Neuronal stem cell (in vitro differentiated cells): ENCODE measurements around the gene CKS2.
A peak's percentile ranks its signal among the peaks of the same experiment; 100 is the strongest.

Source experiments
- DNase-seq: peaks from one replicate; pipeline ENCODE4 v3.0.0-alpha.2; 2013; ENCODE audit warnings: low spot score
- H2AFZ ChIP-seq: one replicate; pipeline ENCODE4 v1.6.1; 2013; ENCODE audit warnings: mild to moderate bottlenecking, low read length, inconsistent platforms
- H2AK5ac ChIP-seq: 2 replicates; pipeline ENCODE4 v1.6.1; 2013; ENCODE audit warnings: low read depth, mild to moderate bottlenecking, inconsistent platforms, low read length, moderate library complexity, mixed read lengths
- H2BK120ac ChIP-seq: 2 replicates; pipeline ENCODE4 v1.6.1; 2013; ENCODE audit warnings: low read depth, mild to moderate bottlenecking, inconsistent platforms, low read length, moderate library complexity, mixed read lengths
- H2BK12ac ChIP-seq: one replicate; pipeline ENCODE4 v1.6.1; 2013; ENCODE audit warnings: low read length, inconsistent platforms
- H2BK15ac ChIP-seq: 2 replicates; pipeline ENCODE4 v1.6.1; 2013; ENCODE audit warnings: mild to moderate bottlenecking, low read length, inconsistent platforms, mixed read lengths
- H2BK5ac ChIP-seq: one replicate; pipeline ENCODE4 v1.6.1; 2013; ENCODE audit warnings: inconsistent platforms, mild to moderate bottlenecking, low read length, moderate library complexity
- H3K14ac ChIP-seq: one replicate; pipeline ENCODE4 v1.6.1; 2013; ENCODE audit warnings: low read length, inconsistent platforms
- H3K18ac ChIP-seq: 2 replicates; pipeline ENCODE4 v1.6.1; 2013; ENCODE audit warnings: low read length, inconsistent platforms
- H3K23ac ChIP-seq: 2 replicates; pipeline ENCODE4 v1.6.1; 2013; ENCODE audit warnings: low read depth, mild to moderate bottlenecking, mixed read lengths, low read length, inconsistent platforms; ENCODE audit not compliant: poor library complexity
- H3K27ac ChIP-seq: replicated peaks from 3 replicates; pipeline ENCODE4 v1.5.1; 2013; ENCODE audit warnings: low read length, inconsistent platforms
- H3K27me3 ChIP-seq, 3 experiments: 2 replicates each; pipeline ENCODE4 v1.6.1; 2013; ENCODE audit warnings: low read length in 3 of 3, mild to moderate bottlenecking in 2 of 3, inconsistent platforms in 1 of 3, low read depth in 1 of 3, mixed read lengths in 1 of 3, moderate library complexity in 1 of 3; ENCODE audit not compliant: control insufficient read depth in 3 of 3, insufficient read depth in 3 of 3
- H3K36me3 ChIP-seq, 2 donors: replicated peaks in 1 of 2; 2 replicates each; pipeline ENCODE4 v1.6.1; 2013; ENCODE audit warnings: low read length in 2 of 2; ENCODE audit not compliant: control insufficient read depth in 2 of 2, insufficient read depth in 2 of 2
- H3K4ac ChIP-seq: 2 replicates; pipeline ENCODE4 v1.6.1; 2013; ENCODE audit warnings: inconsistent platforms, mild to moderate bottlenecking, low read length, moderate library complexity
- H3K4me1 ChIP-seq, 2 donors: 1 replicate in 1 of 2; 2 replicates in 1 of 2; pipeline ENCODE4 v1.6.1; 2013; ENCODE audit warnings: low read length in 2 of 2, low read depth in 1 of 2; ENCODE audit not compliant: control insufficient read depth in 2 of 2, insufficient read depth in 1 of 2
- H3K4me2 ChIP-seq: one replicate; pipeline ENCODE4 v1.6.1; 2013; ENCODE audit warnings: mild to moderate bottlenecking, low read length, inconsistent platforms; ENCODE audit not compliant: insufficient read depth, poor library complexity, severe bottlenecking
- H3K4me3 ChIP-seq, 2 donors: 2 replicates each; pipeline ENCODE4 v1.5.1; 2013; ENCODE audit warnings: low read length in 2 of 2, mild to moderate bottlenecking in 2 of 2, inconsistent platforms in 1 of 2, moderate library complexity in 1 of 2
- H3K79me1 ChIP-seq: one replicate; pipeline ENCODE4 v1.6.1; 2013; ENCODE audit warnings: low read depth, mild to moderate bottlenecking, inconsistent platforms, low read length, moderate library complexity
- H3K9ac ChIP-seq: one replicate; pipeline ENCODE4 v1.6.1; 2013; ENCODE audit warnings: mild to moderate bottlenecking, low read depth, low read length, inconsistent platforms; ENCODE audit not compliant: poor library complexity
- H3K9me3 ChIP-seq, 2 donors: replicated peaks in 1 of 2; 2 replicates each; pipeline versions ENCODE3 to v1.6.1; 2013; ENCODE audit warnings: low read length in 2 of 2, mild to moderate bottlenecking in 2 of 2, inconsistent platforms in 1 of 2, low read depth in 1 of 2, mixed read lengths in 1 of 2, moderate library complexity in 1 of 2; ENCODE audit not compliant: control insufficient read depth in 2 of 2, insufficient read depth in 1 of 2
- H4K8ac ChIP-seq: one replicate; pipeline ENCODE4 v1.6.1; 2013; ENCODE audit warnings: low read depth, mild to moderate bottlenecking, inconsistent platforms, low read length, moderate library complexity
- H4K91ac ChIP-seq: one replicate; pipeline ENCODE4 v1.6.1; 2013; ENCODE audit warnings: low read length, low read depth, mild to moderate bottlenecking, inconsistent platforms; ENCODE audit not compliant: poor library complexity
- WGBS, 2 donors: extraction: QIAGEN DNeasy Blood & Tissue Kit; methylation state at CpG; one replicate each; pipeline ENCODE4 v1.1.7; 2013; ENCODE audit warnings: missing lambda C conversion rate in 2 of 2, mixed read lengths in 1 of 2; ENCODE audit not compliant: insufficient read length in 2 of 2, insufficient replicate concordance in 1 of 2; ENCODE audit errors: extremely low coverage in 2 of 2; 5-methylcytosine and 5-hydroxymethylcytosine counted together

Gene CKS2

DNA sequence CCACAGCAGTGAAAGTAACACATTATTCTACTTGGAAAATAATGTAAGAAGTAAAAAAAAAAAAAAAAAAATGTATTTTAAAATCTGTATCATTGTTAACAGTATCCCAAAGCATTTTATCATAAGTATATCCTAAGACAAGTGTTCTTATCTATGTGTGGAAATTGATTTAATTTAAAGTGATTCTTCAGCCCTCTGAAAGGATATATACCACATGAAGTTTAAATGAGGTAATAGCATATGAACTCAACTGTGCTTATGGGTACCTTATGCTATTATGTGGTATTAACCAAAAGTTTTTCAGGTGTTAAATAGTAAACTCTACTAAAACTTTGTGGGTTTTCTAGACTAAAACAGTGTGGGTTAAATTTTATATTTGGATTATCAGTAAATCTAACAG lies 4.5 kb downstream of the CKS2 start:
- Histone ChIP-seq H3K18ac (no peak overlapping the region), H2BK12ac (no peak overlapping the region), H2AFZ (no peak overlapping the region), H2AK5ac (no peak overlapping the region), H3K4me2 (no peak overlapping the region), H2BK15ac (no peak overlapping the region), H3K79me1 (peaks cover 2% of the 10 kb centered on the region), H3K14ac (no peak overlapping the region), H3K4me1 (peaks cover 5 to 20% of the 10 kb centered on the region in 2 donors), H2BK5ac (no peak overlapping the region), H2BK120ac (no peak overlapping the region), H3K23ac (no peak overlapping the region), H3K9me3 (no peaks in the 10 kb centered on the region), H4K8ac (no peak overlapping the region), H3K9ac (no peak overlapping the region), H3K4ac (no peak overlapping the region), H4K91ac (no peak overlapping the region), H3K27me3 (no peaks in the 10 kb centered on the region), H3K4me3 (no peak overlapping the region), H3K27ac (no peak overlapping the region), H3K36me3 (peaks cover 12 to 72% of the 10 kb centered on the region in 2 donors)
- DNase-seq, result no peak

DNA sequence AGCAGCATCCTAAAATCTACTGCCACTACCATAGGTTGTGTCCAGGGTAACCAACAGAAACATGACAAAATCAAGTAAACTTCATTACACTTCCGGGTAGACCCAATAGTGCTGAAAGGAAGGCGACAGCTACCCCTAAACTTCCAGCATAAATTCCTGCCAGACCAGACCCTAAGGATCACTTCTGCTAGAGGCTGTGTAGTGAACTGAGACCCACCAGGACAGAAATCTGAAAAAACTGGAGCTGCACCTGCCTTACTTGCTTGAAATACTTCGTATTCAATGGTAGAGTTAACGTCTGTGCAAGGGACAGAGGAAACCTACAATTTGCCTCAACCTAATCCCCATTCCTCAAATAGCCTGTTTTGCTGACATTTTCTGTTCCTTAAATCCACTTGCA lies 6.3 kb downstream of the CKS2 start:
- Histone ChIP-seq H3K4me3 (peak overlapping the region in 1 of 2 donors; percentile 16), H3K4me1 (peaks cover 5 to 20% of the 10 kb centered on the region in 2 donors), H3K9ac (no peak overlapping the region), H3K36me3 (peaks cover 12 to 85% of the 10 kb centered on the region in 2 donors), H3K9me3 (no peaks in the 10 kb centered on the region), H3K4ac (no peak overlapping the region), H2AK5ac (no peak overlapping the region), H3K79me1 (no peaks in the 10 kb centered on the region), H3K14ac (no peak overlapping the region), H3K27me3 (no peaks in the 10 kb centered on the region), H4K91ac (no peak overlapping the region), H2BK15ac (no peak overlapping the region), H2BK120ac (no peak overlapping the region), H3K27ac (no peak overlapping the region), H4K8ac (no peak overlapping the region), H2AFZ (no peak overlapping the region), H3K23ac (no peak overlapping the region), H3K18ac (no peak overlapping the region), H2BK5ac (no peak overlapping the region), H3K4me2 (no peak overlapping the region), H2BK12ac (no peak overlapping the region)
- no CpG with 5 or more reads among the region's 4 CpGs for WGBS, 2 donors
- DNase-seq, result no peak

GRCh38 chr9:89318123-89319014 lies 7.4 kb downstream of the CKS2 start, which contains the start of gene SECISBP2:
TSS of gene SECISBP2 (plus strand) at chr9:89318500. CDS start at chr9:89318577, 77 bp downstream.
- peak within 1 kb of the TSS; percentile 100 for H3K18ac ChIP-seq
- H3K9me3 ChIP-seq, result no peaks in the 10 kb centered on the region
- no peak within 1 kb of the TSS for H2BK120ac ChIP-seq
- peak within 1 kb of the TSS; percentile 97 for H3K23ac ChIP-seq
- peak within 1 kb of the TSS; percentile 79 for H4K8ac ChIP-seq
- H3K4me1 ChIP-seq, result peaks cover 5 to 20% of the 10 kb centered on the region in 2 donors
- H3K27ac ChIP-seq, result peak within 1 kb of the TSS; percentile 99
- peak within 1 kb of the TSS; percentile 96 for H3K4me2 ChIP-seq
- peaks cover 12 to 81% of the 10 kb centered on the region in 2 donors for H3K36me3 ChIP-seq
- H3K14ac ChIP-seq, result no peak within 1 kb of the TSS
- peak within 1 kb of the TSS; percentile 81 for H2AK5ac ChIP-seq
- peaks cover 2% of the 10 kb centered on the region for H3K79me1 ChIP-seq
- no peak within 1 kb of the TSS for H4K91ac ChIP-seq
- H3K4ac ChIP-seq, result no peak within 1 kb of the TSS
- peak within 1 kb of the TSS; percentile 93 for H2AFZ ChIP-seq
- peak within 1 kb of the TSS; percentile 99 for H3K9ac ChIP-seq
- DNase-seq, result peak; percentile 94
- H2BK15ac ChIP-seq, result no peak within 1 kb of the TSS
- H2BK12ac ChIP-seq, result no peak within 1 kb of the TSS
- H3K27me3 ChIP-seq, result no peaks in the 10 kb centered on the region
- H3K4me3 ChIP-seq, result peak within 1 kb of the TSS; percentile 72 to 92
- no peak within 1 kb of the TSS for H2BK5ac ChIP-seq
- WGBS, 2 donors, result no CpG with 5 or more reads among the region's 91 CpGs

DNA sequence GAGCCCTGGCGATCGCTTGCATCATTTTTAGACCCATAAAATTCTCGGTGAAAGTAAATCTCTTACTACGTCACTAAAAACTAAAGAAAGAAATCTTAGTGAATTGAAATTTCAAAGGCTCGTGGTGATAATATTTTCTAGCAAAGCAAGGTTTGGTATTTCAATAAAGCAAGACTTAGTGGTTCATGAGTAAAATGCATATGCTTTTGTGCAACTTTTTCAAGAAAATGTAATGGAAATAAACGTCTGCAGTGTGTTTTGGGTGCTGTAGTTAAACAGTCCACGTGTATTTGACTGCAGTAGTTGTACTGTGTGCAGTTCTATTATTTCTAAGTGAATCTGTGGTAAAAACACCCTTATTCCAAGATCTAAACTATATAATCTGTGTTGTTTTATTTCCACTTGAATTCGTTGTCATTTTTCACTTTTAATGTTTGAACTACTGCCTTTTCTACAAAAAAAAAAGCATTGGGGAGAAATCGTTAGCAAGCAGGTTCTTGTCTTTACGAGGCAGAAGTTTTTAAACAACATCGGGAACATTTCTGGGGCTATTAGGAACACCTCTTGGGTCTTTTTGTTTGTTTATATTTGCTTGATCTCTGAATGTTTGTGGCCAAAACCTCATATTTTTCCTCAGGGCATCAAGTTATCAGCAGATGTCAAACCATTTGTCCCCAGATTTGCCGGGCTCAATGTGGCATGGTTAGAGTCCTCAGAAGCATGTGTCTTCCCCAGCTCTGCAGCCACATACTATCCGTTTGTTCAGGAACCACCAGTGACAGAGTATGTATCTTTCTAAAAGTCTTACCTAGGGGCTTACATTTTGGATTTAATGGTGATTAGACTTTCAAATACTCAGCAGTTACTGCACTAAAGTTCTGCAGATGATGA lies 8.3 kb downstream of the CKS2 start:
- H3K4me3 ChIP-seq, result peak overlapping the region; percentile 72 to 92
- peaks cover 15 to 79% of the 10 kb centered on the region in 2 donors for H3K36me3 ChIP-seq
- H2BK5ac ChIP-seq, result no peak overlapping the region
- H3K27ac ChIP-seq, result peak overlapping the region; percentile 99
- H3K9me3 ChIP-seq, result no peaks in the 10 kb centered on the region
- peaks cover 5 to 20% of the 10 kb centered on the region in 2 donors for H3K4me1 ChIP-seq
- no peak overlapping the region for H3K18ac ChIP-seq
- no CpG with 5 or more reads among the region's 13 CpGs for WGBS, 2 donors
- H3K4me2 ChIP-seq, result peak overlapping the region; percentile 19
- DNase-seq, result no peak
- H2BK12ac ChIP-seq, result no peak overlapping the region
- no peak overlapping the region for H4K8ac ChIP-seq
- no peak overlapping the region for H3K14ac ChIP-seq
- peak overlapping the region; percentile 4 for H3K9ac ChIP-seq
- H3K27me3 ChIP-seq, result no peaks in the 10 kb centered on the region
- peaks cover 3% of the 10 kb centered on the region for H3K79me1 ChIP-seq
- H3K23ac ChIP-seq, result no peak overlapping the region
- no peak overlapping the region for H2BK15ac ChIP-seq
- H2AFZ ChIP-seq, result peak overlapping the region; percentile 93
- H3K4ac ChIP-seq, result no peak overlapping the region
- no peak overlapping the region for H2AK5ac ChIP-seq
- no peak overlapping the region for H4K91ac ChIP-seq
- no peak overlapping the region for H2BK120ac ChIP-seq
